ENCODE data around the gene SLC23A1. TPM values are rescaled to one million over a fixed set of nuclear protein-coding genes. Genes with fewer than 3 reads are reported as not detected.

SLC23A1 gene
- total RNA-seq, 6 experiments from 2014 or later, result 11.7 to 51.0 (median 22.8) TPM

GRCh38 chr5:139414581-139415130 lies 31.6 kb upstream of the SLC23A1 start:
- DNase-seq (peak in 1 of 3 donors; percentile 19), ATAC-seq (peak; percentile 33 to 45 (median 36))
- Histone ChIP-seq H3K27me3 (no peaks in the 10 kb centered on the region), H3K9me3 (no peaks in the 10 kb centered on the region), H3K27ac (no peak overlapping the region), H3K4me1 (no peaks in the 10 kb centered on the region), H3K4me3 (no peak overlapping the region), H3K36me3 (no peaks in the 10 kb centered on the region)
- 60% methylated on average over 8 of the region's 9 CpGs for WGBS (ENCODE audit: insufficient coverage, low coverage, low lambda C conversion rate, missing lambda C conversion rate)
- TF ChIP-seq CTCF (IDR thresholded peaks at IDR 0.05) (no peak), POLR2A (IDR thresholded peaks at IDR 0.05) (no peak)
- intact Hi-C loops (cut with DNase I), result no loop called here

GRCh38 chr5:139413963-139414362 lies 30.9 kb upstream of the SLC23A1 start:
- no peak overlapping the region for H3K4me3 ChIP-seq
- H3K9me3 ChIP-seq, result no peaks in the 10 kb centered on the region
- H3K4me1 ChIP-seq, result no peaks in the 10 kb centered on the region
- H3K36me3 ChIP-seq, result no peaks in the 10 kb centered on the region
- no peak for ATAC-seq
- 70% methylated on average over 5 of the region's 6 CpGs for WGBS (ENCODE audit: insufficient coverage, low coverage, low lambda C conversion rate, missing lambda C conversion rate)
- H3K27ac ChIP-seq, result no peak overlapping the region
- intact Hi-C loops (cut with DNase I), result no loop called here
- peak in 1 of 3 donors; percentile 9 for DNase-seq
- no peaks in the 10 kb centered on the region for H3K27me3 ChIP-seq
- TF ChIP-seq POLR2A (IDR thresholded peaks at IDR 0.05) (no peak), CTCF (IDR thresholded peaks at IDR 0.05) (no peak)

GRCh38 chr5:139413153-139413552 lies 30.1 kb upstream of the SLC23A1 start:
- DNase-seq (peak in 1 of 3 donors; percentile 8), ATAC-seq (peak in 1 of 4 donors; percentile 32)
- no peak overlapping the region for H3K4me3 ChIP-seq
- peaks cover 0 to 4% (median 0%) of the 10 kb centered on the region in 4 donors for H3K4me1 ChIP-seq
- intact Hi-C loops (cut with DNase I), result no loop called here
- no peaks in the 10 kb centered on the region for H3K36me3 ChIP-seq
- TF ChIP-seq CTCF (IDR thresholded peaks at IDR 0.05) (no peak), POLR2A (IDR thresholded peaks at IDR 0.05) (no peak)
- no peaks in the 10 kb centered on the region for H3K9me3 ChIP-seq
- WGBS (ENCODE audit: insufficient coverage, low coverage, low lambda C conversion rate, missing lambda C conversion rate), result 70% methylated on average over 5 of the region's 6 CpGs
- no peak overlapping the region for H3K27ac ChIP-seq
- no peaks in the 10 kb centered on the region for H3K27me3 ChIP-seq

GRCh38 chr5:139410993-139411828 lies 28.1 kb upstream of the SLC23A1 start:
- Histone ChIP-seq H3K4me3 (no peak overlapping the region), H3K27me3 (no peaks in the 10 kb centered on the region), H3K9me3 (no peaks in the 10 kb centered on the region), H3K36me3 (no peaks in the 10 kb centered on the region), H3K4me1 (peaks cover 0 to 4% (median 0%) of the 10 kb centered on the region in 4 donors), H3K27ac (peak overlapping the region in 1 of 3 donors; percentile 39)
- TF ChIP-seq CTCF (IDR thresholded peaks at IDR 0.05), result no peak
- intact Hi-C loops (cut with DNase I), result no loop called here
- ATAC-seq, result peak in 2 of 4 donors; percentile 18 to 21
- peak in 1 of 3 donors; percentile 39 for DNase-seq
- WGBS (ENCODE audit: insufficient coverage, low coverage, low lambda C conversion rate, missing lambda C conversion rate), result 70% methylated on average over 16 of the region's 17 CpGs
